ENCODE data around the gene C12orf57.

Gene C12orf57

DNA sequence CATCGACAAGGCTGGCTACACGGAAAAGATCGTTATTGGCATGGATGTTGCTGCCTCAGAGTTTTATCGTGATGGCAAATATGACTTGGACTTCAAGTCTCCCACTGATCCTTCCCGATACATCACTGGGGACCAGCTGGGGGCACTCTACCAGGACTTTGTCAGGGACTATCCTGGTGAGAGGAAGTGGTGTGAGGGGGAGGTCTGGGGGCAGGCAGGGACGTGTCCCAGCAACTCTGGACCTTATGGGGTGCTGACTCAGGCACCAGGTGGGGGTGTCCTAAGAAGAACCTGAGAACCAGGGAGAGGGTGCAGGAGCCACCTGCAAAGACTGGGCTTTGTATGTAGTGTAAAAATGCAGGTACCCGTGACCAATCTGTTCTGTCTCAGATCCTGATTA lies 24.2 kb upstream of the C12orf57 start:
- DNase-seq, result no peak

DNA sequence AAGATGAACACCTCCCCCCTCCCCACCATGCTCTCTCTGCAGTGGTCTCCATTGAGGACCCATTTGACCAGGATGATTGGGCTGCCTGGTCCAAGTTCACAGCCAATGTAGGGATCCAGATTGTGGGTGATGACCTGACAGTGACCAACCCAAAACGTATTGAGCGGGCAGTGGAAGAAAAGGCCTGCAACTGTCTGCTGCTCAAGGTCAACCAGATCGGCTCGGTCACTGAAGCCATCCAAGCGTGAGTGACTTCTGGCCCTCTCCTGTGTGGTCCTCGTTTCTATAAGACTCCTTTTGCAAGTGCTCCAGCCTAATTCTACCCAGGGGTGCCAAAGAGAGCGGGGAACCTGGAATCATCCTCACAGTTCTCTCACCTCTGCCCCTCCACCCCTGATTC lies 22.3 kb upstream of the C12orf57 start:
- DNase-seq, result no peak

DNA sequence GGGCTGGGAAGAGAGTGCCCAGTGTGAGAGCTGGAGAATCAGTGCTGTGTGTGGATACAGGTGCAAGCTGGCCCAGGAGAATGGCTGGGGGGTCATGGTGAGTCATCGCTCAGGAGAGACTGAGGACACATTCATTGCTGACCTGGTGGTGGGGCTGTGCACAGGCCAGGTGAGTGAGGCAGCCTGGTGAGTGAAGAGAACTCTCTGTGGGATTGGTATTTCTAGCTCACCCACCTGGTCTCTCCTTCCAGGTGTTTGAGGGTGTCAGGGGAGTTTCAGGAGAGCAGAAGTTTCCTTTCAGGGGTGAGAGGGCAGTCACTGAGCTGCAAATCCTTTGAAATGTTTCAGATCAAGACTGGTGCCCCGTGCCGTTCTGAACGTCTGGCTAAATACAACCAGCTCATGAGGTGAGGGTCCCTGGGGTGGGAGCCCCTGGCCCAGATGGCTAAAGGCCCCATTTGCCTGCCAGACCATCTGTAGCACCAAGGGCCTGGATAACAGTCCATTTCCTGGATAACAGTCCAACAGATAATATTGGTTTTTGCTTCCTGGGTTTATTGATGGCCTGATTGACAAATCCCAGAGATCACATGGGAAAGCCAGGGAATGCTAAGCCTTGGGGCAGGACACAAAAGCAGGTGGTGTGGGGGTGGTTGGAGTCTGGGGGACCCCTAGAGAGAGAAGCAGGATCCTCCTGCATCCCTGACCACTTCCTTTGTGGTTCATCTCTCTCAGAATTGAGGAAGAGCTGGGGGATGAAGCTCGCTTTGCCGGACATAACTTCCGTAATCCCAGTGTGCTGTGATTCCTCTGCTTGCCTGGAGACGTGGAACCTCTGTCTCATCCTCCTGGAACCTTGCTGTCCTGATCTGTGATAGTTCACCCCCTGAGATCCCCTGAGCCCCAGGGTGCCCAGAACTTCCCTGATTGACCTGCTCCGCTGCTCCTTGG lies 21.6 kb upstream of the C12orf57 start:
- no peak for DNase-seq

DNA sequence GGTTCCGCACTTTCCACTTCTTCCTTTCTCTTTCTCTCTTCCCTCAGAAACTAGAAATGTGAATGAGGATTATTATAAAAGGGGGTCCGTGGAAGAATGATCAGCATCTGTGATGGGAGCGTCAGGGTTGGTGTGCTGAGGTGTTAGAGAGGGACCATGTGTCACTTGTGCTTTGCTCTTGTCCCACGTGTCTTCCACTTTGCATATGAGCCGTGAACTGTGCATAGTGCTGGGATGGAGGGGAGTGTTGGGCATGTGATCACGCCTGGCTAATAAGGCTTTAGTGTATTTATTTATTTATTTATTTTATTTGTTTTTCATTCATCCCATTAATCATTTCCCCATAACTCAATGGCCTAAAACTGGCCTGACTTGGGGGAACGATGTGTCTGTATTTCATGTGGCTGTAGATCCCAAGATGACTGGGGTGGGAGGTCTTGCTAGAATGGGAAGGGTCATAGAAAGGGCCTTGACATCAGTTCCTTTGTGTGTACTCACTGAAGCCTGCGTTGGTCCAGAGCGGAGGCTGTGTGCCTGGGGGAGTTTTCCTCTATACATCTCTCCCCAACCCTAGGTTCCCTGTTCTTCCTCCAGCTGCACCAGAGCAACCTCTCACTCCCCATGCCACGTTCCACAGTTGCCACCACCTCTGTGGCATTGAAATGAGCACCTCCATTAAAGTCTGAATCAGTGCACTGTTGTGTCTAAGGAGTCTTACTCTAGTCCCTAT lies 20.7 kb upstream of the C12orf57 start:
- no peak for DNase-seq

DNA sequence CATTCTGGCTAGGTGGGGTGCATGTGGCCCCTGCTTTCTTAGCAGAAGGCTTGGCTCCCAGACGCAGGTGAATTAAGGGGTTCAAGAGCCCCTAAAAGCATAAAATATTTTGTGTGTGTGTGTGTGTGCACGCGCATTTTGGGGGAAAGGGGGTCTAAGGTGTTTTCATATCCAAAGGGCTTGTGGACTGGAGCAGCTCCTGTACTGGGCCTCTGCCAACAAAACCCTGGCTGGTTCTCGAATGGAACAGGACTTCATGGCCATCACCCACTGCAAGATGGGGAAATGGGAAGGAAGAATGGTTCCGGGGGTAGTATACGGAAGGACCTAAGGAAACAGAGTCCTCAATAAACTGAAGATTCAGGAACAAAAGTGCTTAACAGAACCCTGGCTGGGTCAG lies 20.0 kb upstream of the C12orf57 start:
- DNase-seq, result no peak

DNA sequence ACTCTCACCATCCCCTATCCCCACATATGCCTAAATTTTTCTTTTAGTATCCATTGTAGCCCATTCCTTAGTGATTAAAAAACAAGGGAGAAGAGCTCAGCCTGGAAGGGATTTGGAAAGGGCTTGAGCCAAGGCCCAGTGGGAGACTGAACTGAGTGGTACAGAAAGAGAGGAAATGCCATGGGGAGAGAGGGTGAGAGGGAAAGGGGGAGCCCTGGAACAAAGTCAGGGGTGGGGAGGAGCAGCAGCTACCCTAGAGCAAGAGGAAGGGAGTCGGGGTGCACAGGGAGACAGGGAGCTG lies 18.6 kb upstream of the C12orf57 start:
- DNase-seq, result no peak

DNA sequence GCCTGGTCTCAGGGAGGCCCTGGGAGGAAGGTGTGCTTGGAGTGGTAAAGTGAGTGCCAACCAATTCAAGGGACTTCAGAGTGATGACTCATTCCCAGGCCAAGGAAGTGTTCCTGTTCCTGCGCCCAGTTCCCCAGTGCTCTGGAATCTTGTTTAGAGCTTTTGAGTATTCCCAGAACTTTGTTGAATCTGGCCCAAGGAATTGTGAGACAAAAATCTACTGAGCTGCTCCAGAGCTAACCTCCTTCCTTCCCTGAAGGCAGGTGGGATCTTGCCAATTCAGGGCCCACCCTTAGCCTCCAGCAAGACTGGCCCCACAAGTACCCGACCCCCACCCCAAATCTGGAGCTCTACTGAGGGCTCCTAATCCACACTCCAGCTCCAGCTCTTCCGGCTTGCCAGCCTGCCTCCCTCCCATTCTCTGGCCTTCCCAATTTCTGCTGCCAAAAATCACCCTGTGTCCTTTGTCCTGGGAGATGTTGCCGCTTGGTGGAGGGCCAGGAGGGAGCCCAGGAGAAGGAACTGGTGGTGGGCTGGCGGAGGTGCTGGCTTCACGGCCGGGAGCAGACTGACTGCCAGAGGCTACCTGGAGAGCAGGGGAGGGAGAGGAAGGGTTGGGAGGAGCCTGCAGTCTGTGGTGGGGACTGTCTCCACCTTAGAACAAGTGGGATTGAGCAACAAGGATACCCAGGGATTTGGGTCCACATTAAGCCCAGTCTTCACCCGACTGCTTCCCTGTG lies 18.1 kb upstream of the C12orf57 start:
- DNase-seq, result peak; percentile 92

DNA sequence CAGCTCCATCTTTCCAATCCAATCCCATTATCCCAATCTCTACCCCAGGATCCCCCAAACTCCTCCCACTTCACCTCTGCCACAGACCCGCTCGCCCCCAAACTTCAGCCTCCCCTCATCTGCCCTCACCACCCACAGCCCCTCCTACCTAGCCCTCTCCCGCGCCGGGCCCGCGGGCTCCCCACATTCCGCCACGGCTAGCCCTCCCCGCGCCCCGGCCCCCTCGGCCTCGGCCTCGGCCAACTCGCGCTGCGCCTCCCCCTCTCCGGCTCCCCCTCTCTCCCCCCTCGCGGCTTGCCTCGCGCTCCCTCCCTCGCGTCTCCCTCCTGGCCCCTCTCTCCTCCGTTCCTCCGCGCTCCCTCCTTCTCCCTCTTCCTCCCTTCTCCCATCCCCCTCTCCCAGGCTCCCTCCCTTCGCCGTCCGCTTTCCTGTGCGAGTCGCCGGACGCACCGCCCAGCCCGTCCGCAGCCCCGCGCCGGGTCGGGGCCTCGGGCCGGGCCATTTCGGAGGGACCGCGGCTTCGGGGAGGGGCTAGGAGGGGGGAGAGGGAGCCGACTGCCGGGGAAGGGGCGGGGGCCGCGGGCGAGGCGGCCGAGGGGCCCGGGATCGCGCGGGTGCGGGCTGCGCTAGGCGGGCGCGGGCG lies 16.3 kb upstream of the C12orf57 start, which contains the start of gene ATN1:
ATN1 (plus strand) TSS at position 581 of the 643 bp plus-strand sequence. CDS start 6,043 bp downstream, outside the sequence.
- DNase-seq, result peak; percentile 88

DNA sequence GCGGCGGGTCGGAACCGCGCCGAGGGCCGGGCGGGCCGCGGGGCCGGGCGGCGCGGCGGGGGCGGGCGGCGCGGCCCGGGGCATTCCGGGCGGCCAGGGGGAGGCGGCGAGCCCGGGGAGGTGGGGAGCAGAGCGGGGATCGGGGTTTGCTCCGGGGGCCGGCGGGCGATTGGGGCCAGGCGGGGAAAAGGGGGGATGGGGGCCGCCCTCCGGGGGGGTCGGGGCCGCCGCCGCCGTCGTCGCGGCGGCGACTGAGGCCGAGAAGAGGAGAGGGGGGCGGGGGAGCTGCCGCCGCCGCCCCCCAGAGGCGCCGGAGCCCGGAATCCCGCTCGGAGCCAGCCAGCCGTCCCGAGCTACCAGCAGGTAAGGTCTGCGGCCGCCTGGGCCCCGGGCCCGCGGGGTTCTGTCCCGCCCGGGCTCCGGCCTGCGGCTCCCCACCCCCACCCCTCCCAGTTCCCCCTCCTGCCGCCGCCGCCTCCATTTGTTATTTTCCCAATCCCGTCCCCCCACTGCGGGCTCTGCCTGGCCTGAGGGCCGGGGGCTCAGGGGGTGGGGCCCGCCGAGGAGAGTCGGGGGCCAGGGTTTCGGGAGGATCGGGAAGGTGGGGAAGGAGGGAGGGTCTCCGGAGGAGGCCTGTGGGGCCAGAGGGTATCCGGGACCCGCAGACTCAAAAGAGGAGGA lies 15.7 kb upstream of the C12orf57 start:
- DNase-seq, result no peak

DNA sequence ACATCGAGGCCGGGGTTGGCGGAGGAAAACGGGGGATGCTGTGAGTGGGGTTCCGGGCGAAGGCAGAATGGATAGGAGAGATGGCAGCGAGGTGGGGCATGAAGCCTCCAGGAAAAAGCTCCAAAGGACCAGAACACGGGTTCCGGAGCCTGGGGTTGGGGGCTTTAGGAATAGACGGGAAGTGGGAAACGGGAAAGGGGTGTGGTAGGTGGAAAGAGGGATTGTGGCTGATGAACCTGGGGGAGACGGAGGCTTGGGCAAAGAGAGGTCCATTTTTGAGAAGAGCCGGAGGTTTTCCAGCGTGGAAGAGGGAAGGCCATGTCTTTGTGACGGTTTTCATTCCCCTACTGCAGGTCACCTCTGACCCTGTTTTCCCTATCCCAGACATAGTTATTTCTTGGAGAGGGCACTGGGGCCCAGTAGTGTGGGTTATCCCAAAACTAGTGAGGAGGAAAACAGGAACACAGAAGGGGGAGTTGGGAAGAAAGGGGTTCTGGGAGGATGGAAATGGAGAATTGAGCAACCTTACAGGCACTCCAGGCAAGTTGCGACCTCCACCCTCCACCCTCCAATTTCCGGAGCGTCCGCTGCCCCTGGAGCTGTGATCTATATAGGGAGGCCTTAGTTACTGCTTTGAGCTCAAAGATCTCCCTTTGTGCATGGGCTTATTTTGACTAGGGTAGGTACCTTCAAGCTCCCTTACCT lies 15.0 kb upstream of the C12orf57 start:
- no peak for DNase-seq

DNA sequence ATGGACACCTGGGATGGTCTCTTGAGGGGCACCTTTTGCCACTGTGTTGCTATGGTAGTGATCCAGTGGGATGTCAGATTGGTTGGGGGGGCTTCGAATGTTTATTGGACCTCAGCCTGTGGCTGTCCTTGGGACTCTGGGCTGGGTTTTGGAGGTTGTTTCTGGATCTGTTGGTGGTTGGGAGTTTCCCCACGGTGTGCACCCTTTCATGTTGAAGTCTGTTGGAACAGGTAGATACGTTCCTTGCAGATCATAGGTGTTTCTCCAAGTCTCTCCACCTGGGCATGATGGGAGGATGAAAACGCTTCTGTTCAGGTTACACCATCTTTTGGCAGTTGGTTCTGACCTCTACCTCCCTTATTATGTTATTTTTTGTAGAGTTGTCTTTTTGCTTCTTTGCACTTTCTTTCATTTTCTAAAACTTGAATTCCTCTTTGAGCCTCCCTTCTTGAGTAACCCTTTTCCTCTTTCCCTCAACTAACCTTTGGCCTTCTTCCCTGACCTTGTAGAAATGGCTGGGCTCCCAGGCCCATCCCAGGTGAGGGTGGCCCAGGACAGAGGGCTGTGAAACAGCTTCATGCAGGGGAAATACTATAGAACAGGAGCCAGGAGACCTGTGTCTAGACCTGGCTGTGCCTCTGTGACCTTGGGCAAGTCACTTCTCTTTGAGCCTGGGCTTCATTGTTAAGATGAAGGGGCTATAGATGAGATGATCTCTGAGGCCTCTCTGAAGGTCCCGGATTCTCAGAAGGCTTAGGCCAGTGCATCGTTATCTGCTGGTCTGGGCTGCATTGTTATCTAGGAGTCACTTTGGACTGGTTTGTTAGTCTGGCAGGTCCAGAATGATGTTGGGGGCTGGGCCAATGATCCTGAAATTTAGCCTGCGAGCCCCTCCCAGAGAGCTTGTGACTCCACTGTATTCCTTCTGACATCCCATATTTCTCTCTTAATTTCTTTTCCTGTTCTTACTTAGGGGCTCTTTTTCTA lies 14.1 kb upstream of the C12orf57 start:
- DNase-seq, result no peak

DNA sequence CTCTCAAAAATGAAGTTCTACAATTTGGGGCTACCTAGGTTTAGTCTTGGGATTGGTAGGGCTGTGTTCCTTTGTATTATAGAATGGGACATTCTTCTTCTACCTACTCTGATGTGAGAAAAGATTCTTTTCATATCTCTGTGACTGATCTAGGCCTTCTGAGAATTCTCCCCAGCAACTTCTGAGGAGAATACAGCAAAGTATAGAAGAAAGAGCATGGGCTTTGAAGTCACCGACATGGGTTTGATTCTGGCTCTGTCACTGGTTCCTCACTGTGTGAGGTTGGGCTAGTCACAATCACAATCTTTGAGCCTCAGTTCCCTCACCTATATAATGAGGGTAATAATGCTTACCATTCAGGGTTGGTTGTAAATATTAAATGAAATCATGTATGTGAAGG lies 11.1 kb upstream of the C12orf57 start:
- no peak for DNase-seq

DNA sequence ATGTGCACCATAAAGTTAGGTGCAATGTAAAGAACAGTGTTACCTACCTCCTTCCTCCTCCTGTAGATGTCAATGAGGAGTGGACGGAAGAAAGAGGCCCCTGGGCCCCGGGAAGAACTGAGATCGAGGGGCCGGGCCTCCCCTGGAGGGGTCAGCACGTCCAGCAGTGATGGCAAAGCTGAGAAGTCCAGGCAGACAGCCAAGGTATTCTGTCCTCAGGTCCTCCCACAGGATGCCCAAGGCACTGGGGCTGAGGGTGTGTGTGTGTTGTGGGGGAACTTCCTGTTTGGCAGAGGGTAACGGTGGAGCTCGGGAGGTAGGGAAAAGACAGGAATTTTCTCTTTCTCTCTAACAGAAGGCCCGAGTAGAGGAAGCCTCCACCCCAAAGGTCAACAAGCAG lies 9.7 kb upstream of the C12orf57 start:
- peak; percentile 34 for DNase-seq

DNA sequence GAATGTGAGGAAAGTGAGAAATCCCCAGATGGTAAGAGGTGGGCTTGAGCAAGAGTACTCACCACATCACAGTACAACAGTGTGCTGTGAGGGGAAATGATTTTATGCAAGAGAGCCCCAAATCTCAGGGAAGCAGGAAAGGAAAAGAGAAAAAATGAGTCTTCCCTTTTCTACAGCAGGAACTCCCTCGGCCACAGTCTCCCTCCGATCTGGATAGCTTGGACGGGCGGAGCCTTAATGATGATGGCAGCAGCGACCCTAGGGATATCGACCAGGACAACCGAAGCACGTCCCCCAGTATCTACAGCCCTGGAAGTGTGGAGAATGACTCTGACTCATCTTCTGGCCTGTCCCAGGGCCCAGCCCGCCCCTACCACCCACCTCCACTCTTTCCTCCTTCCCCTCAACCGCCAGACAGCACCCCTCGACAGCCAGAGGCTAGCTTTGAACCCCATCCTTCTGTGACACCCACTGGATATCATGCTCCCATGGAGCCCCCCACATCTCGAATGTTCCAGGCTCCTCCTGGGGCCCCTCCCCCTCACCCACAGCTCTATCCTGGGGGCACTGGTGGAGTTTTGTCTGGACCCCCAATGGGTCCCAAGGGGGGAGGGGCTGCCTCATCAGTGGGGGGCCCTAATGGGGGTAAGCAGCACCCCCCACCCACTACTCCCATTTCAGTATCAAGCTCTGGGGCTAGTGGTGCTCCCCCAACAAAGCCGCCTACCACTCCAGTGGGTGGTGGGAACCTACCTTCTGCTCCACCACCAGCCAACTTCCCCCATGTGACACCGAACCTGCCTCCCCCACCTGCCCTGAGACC lies 8.2 kb upstream of the C12orf57 start:
- DNase-seq, result no peak

DNA sequence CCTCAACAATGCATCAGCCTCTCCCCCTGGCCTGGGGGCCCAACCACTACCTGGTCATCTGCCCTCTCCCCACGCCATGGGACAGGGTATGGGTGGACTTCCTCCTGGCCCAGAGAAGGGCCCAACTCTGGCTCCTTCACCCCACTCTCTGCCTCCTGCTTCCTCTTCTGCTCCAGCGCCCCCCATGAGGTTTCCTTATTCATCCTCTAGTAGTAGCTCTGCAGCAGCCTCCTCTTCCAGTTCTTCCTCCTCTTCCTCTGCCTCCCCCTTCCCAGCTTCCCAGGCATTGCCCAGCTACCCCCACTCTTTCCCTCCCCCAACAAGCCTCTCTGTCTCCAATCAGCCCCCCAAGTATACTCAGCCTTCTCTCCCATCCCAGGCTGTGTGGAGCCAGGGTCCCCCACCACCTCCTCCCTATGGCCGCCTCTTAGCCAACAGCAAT lies 7.6 kb upstream of the C12orf57 start:
- no peak for DNase-seq

DNA sequence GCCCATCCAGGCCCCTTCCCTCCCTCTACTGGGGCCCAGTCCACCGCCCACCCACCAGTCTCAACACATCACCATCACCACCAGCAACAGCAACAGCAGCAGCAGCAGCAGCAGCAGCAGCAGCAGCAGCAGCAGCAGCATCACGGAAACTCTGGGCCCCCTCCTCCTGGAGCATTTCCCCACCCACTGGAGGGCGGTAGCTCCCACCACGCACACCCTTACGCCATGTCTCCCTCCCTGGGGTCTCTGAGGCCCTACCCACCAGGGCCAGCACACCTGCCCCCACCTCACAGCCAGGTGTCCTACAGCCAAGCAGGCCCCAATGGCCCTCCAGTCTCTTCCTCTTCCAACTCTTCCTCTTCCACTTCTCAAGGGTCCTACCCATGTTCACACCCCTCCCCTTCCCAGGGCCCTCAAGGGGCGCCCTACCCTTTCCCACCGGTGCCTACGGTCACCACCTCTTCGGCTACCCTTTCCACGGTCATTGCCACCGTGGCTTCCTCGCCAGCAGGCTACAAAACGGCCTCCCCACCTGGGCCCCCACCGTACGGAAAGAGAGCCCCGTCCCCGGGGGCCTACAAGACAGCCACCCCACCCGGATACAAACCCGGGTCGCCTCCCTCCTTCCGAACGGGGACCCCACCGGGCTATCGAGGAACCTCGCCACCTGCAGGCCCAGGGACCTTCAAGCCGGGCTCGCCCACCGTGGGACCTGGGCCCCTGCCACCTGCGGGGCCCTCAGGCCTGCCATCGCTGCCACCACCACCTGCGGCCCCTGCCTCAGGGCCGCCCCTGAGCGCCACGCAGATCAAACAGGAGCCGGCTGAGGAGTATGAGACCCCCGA lies 7.0 kb upstream of the C12orf57 start:
- no peak for DNase-seq

DNA sequence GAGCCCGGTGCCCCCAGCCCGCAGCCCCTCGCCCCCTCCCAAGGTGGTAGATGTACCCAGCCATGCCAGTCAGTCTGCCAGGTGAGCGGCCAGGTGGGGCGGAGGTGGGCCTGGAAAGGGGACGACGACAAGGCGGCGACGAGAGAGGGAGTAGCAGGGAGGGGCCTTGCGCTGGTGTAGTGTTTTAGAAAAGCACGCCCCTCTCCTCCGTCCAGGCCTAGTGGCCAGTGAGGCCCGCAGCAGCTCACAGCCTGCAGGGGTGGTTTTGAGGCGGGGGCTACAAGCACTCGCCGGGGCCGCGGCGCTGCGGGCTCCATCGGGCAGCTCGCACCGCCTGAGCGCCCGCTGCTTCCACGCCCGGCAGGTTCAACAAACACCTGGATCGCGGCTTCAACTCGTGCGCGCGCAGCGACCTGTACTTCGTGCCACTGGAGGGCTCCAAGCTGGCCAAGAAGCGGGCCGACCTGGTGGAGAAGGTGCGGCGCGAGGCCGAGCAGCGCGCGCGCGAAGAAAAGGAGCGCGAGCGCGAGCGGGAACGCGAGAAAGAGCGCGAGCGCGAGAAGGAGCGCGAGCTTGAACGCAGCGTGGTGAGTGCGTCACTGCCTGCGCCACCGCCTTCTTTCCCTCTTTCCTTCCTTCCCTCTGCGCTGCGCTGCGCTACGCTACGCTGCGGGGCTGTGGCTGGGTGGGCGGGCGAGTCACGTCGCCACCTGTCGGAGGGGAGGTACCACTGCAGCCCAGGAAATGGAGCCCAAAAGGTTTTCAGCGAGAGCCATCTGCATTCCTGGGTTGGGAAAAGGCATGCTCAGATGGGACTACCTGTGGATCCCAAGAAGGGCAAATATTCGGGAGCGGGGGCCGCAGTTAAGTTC lies 6.1 kb upstream of the C12orf57 start:
- DNase-seq, result peak; percentile 96
